HepG2 (cell line): ENCODE results near the gene NME1. TPM values are rescaled to one million over a fixed set of nuclear protein-coding genes. Genes with fewer than 3 reads are reported as not detected.
"Not testable (repeated sequence)": the region's sequence is repeated elsewhere in the genome, so short reads cannot be mapped to it uniquely, and the experiment has no call there.

Experiments
- ATAC-seq: fragments of 200-7000 bp; cut with Tn5 transposase; 3 replicates; pipeline ENCODE4 v1.9.1; 2020; ENCODE audit warnings: mild to moderate bottlenecking, moderate library complexity
- BruUV-seq: library from RNA; stranded (reverse); fragments of 400-500 nt; replicated peaks from 2 replicates; lab custom pipeline; 2021; lab: Mats Ljungman, UMichigan
- CTCF ChIA-PET: fragments of 300-600 bp; formaldehyde crosslinking; extraction: SDS; loops from one replicate; lab custom pipeline; 2021; ENCODE audit warnings: low total read pairs, inconsistent platforms, low intra/inter-chr PET ratio; lab: Yijun Ruan, JAX
- POLR2A ChIA-PET: fragments of 350-600 bp; sonication (Branson Sonifier 250); formaldehyde crosslinking; loops from one replicate; lab custom pipeline; 2020; ENCODE audit warnings: antibody characterized with exemption, inconsistent platforms; lab: Yijun Ruan, JAX
- DNase-seq: peaks from one replicate; pipeline ENCODE4 v3.0.0-alpha.2; 2015; ENCODE audit warnings: low spot score
- FAIRE-seq: peaks from 3 replicates; lab custom pipeline; 2011; peaks lifted over from hg19 to GRCh38; lab: Jason Lieb, UNC
- H2AFZ ChIP-seq: one replicate; pipeline ENCODE4 v1.6.1; 2011; ENCODE audit warnings: low read length, inconsistent platforms
- H3K27ac ChIP-seq: fragments of 300-600 bp; 3 replicates; pipeline ENCODE4 v1.8.0; 2011; ENCODE audit warnings: mixed run types, mild to moderate bottlenecking, mixed read lengths, low read length, inconsistent platforms; ENCODE audit not compliant: insufficient read depth; ENCODE audit errors: extremely low read length
- H3K27me3 ChIP-seq, 2 experiments: fragments of 200-600 bp in 1 of 2; 2 replicates in 1 of 2; 3 replicates in 1 of 2; pipeline versions ENCODE4 v1.6.0 to v1.8.0; 2011; ENCODE audit warnings: low read length in 2 of 2, mild to moderate bottlenecking in 2 of 2, moderate library complexity in 2 of 2, inconsistent platforms in 1 of 2; ENCODE audit not compliant: insufficient read depth in 2 of 2, control insufficient read depth in 1 of 2
- H3K36me3 ChIP-seq, 2 experiments: fragments of 200-600 bp in 1 of 2; replicated peaks in 1 of 2; 2 replicates in 1 of 2; 3 replicates in 1 of 2; pipeline versions ENCODE4 v1.5.1 to v1.8.0; 2011; ENCODE audit warnings: low read length in 2 of 2, inconsistent platforms in 1 of 2; ENCODE audit not compliant: insufficient read depth in 2 of 2, control insufficient read depth in 1 of 2
- H3K4me1 ChIP-seq: 2 replicates; pipeline ENCODE4 v1.5.1; 2012; ENCODE audit warnings: low read length, inconsistent platforms; ENCODE audit not compliant: insufficient read depth
- H3K4me2 ChIP-seq: 2 replicates; pipeline ENCODE4 v1.6.0; 2011; ENCODE audit warnings: low read depth, low read length, inconsistent platforms
- H3K4me3 ChIP-seq, 3 experiments: fragments of 200-600 bp in 1 of 3; sonication (generic), shearing (Covaris generic) in 1 of 3; replicated peaks in 1 of 3; 2 replicates each; pipeline ENCODE4 v1.5.1; 2011 to 2016; ENCODE audit warnings: low read length in 3 of 3, inconsistent platforms in 2 of 3, low read depth in 2 of 3, mild to moderate bottlenecking in 2 of 3, control low read depth in 1 of 3, mixed read lengths in 1 of 3; ENCODE audit not compliant: insufficient read depth in 1 of 3
- H3K79me2 ChIP-seq: one replicate; pipeline ENCODE4 v1.6.1; 2011; ENCODE audit warnings: low read length, inconsistent platforms; ENCODE audit not compliant: insufficient read depth
- H3K9ac ChIP-seq: 2 replicates; pipeline ENCODE4 v1.6.0; 2011; ENCODE audit warnings: mild to moderate bottlenecking, low read depth, low read length, inconsistent platforms; ENCODE audit not compliant: insufficient read depth
- H3K9me3 ChIP-seq: 2 replicates; pipeline ENCODE4 v1.5.1; 2012; ENCODE audit warnings: mild to moderate bottlenecking, low read length
- H4K20me1 ChIP-seq: 2 replicates; pipeline ENCODE4 v1.6.0; 2011; ENCODE audit warnings: inconsistent platforms, mild to moderate bottlenecking, low read length, moderate library complexity; ENCODE audit not compliant: insufficient read depth
- FOSL2 ChIP-seq: sonication (generic); formaldehyde crosslinking; IDR thresholded peaks from 2 replicates; pipeline ENCODE4 v1.4.0; 2020; ENCODE audit warnings: missing genetic modification reagents
- FOXK1 ChIP-seq: sonication (generic); formaldehyde crosslinking; IDR thresholded peaks from 2 replicates; pipeline ENCODE4 v1.4.0; 2020; ENCODE audit warnings: low read depth, missing genetic modification reagents, borderline replicate concordance
- HDAC1 ChIP-seq: sonication (generic); formaldehyde crosslinking; IDR thresholded peaks from 2 replicates; pipeline ENCODE4 v1.5.1; 2020; ENCODE audit warnings: mild to moderate bottlenecking, missing genetic modification reagents
- NCOA2 ChIP-seq: sonication (generic); formaldehyde crosslinking; IDR thresholded peaks from 2 replicates; pipeline ENCODE4 v1.8.0; 2022; ENCODE audit warnings: inconsistent platforms
- PHF21A ChIP-seq: sonication (generic); formaldehyde crosslinking; IDR thresholded peaks from 2 replicates; pipeline ENCODE4 v1.5.0; 2020; ENCODE audit warnings: mild to moderate bottlenecking, missing genetic modification reagents
- RCOR2 ChIP-seq: IDR thresholded peaks from 2 replicates; pipeline ENCODE4 v1.6.1; 2016; ENCODE audit warnings: missing biosample characterization, missing genetic modification reagents
- ZMYM3 ChIP-seq: sonication (generic); formaldehyde crosslinking; IDR thresholded peaks from 2 replicates; pipeline ENCODE4 v1.5.1; 2020; ENCODE audit warnings: mild to moderate bottlenecking, missing genetic modification reagents
- ZNF292 ChIP-seq: sonication (generic); formaldehyde crosslinking; IDR thresholded peaks from 2 replicates; pipeline ENCODE4 v1.8.1; 2022; ENCODE audit warnings: mild to moderate bottlenecking, low read depth, missing genetic modification reagents, borderline replicate concordance
- ZNF558 ChIP-seq: sonication (generic); formaldehyde crosslinking; IDR thresholded peaks from 2 replicates; pipeline ENCODE4 v1.9.0; 2022; ENCODE audit warnings: mild to moderate bottlenecking, missing genetic modification reagents, borderline replicate concordance
- WGBS: methylation state at CpG from one replicate; pipeline ENCODE4 v1.1.6; 2017; ENCODE audit warnings: low lambda C conversion rate; 5-methylcytosine and 5-hydroxymethylcytosine counted together
- in situ Hi-C: cut with HindIII; loops from 2 replicates; pipeline ENCODE4 v1.10.0; 2017; ENCODE audit warnings: low pct_unique_long_range_greater_than_20kb; ENCODE audit not compliant: extremely low pct_ligation_motif_present
- intact Hi-C: fragments of 100-400 bp; cut with micrococcal nuclease; formaldehyde crosslinking; loops from one replicate; pipeline ENCODE4 v1.10.0; 2022; ENCODE audit not compliant: unreplicated experiment
- polyA plus RNA-seq, 8 experiments: library from polyadenylated mRNA; depleted of rRNA in 3 of 8; stranded (reverse) in 7 of 8; unstranded in 1 of 8; fragments of >200 nt; fragmentation: Illumina TruSeq in 4 of 8; extraction: Trizol in 4 of 8; gene quantifications; 2 replicates each; pipeline versions ENCODE4 v1.2.1 to v1.2.3, GENCODE V29; 2011 to 2016; ENCODE audit warnings: low read depth in 4 of 8, missing spikeins in 1 of 8, mixed read lengths in 1 of 8; ENCODE audit not compliant: insufficient read depth in 1 of 8
- total RNA-seq, 5 experiments: library from RNA; depleted of rRNA; stranded (reverse); fragments of >200 nt; fragmentation: Illumina TruSeq; extraction: Trizol; gene quantifications; 2 replicates each; pipeline ENCODE4 v1.2.3, GENCODE V29; 2016; ENCODE audit warnings: low read depth in 1 of 5

NME1 gene
- total and polyA plus RNA-seq, 2 of the 13 experiments (the other 11 are each of a cell fraction or from before 2014, with no cell fraction given): 295 to 516 TPM

- in situ Hi-C loops, DNase-seq, BruUV-seq, FAIRE-seq, ATAC-seq, H3K36me3 ChIP-seq, H3K9me3 ChIP-seq, H3K27me3 ChIP-seq: not testable (repeated sequence)
- intact Hi-C loops: loop anchor here (1.0 kb wide), 1 partner anchor 31 kb away; the partner anchor contains the start of gene NME1
- Histone ChIP-seq H3K4me2 (peak overlapping the region; percentile 95), H3K79me2 (peaks cover 26% of the 10 kb centered on the region), H3K9ac (peak overlapping the region; percentile 87)
- 0 out of 2 replicates have a peak, but pooled peaks have one; percentile 37 for TF ChIP-seq ZMYM3 (CRISPR knock-in tag)
- TF ChIP-seq ZNF292 (CRISPR knock-in tag): 0 out of 2 replicates have a peak, but pooled peaks have one; percentile 14
- 0 out of 2 replicates have a peak, but pooled peaks have one; percentile 19 for TF ChIP-seq HDAC1 (CRISPR knock-in tag)
- peak; percentile 70 for TF ChIP-seq FOSL2 (CRISPR knock-in tag)
- TF ChIP-seq PHF21A: peak; percentile 48; the same call in 1 of the 2 replicates
- 0 out of 2 replicates have a peak, but pooled peaks have one; percentile 33 for TF ChIP-seq RCOR2
- 0 out of 2 replicates have a peak, but pooled peaks have one; percentile 27 for TF ChIP-seq NCOA2 (CRISPR knock-in tag)
- TF ChIP-seq ZNF558 (CRISPR knock-in tag): 0 out of 2 replicates have a peak, but pooled peaks have one; percentile 48
- TF ChIP-seq FOXK1 (CRISPR knock-in tag): 0 out of 2 replicates have a peak, but pooled peaks have one; percentile 3
- TF ChIP-seq, all 625 proteins: peak for 9; not testable (repeated sequence) for 616
- POLR2A ChIA-PET: interaction anchor here (1.5 to 2.7 kb wide), 4 partner anchors 11 to 256 kb away, joined by 5 to 39 read pairs (median 10); partner anchors contain the start of genes NME1, NME2 and TOB1
- Histone ChIP-seq H3K4me1 (peaks cover 65% of the 10 kb centered on the region), H4K20me1 (peaks cover 19% of the 10 kb centered on the region), H3K27ac (peak overlapping the region; percentile 90), H2AFZ (peak overlapping the region; percentile 87), H3K4me3 (peak overlapping the region; percentile 81 to 91 (median 82))
- CTCF ChIA-PET: not testable (repeated sequence)
- 43% methylated on average over 10 of the region's 10 CpGs for WGBS
Observed at GRCh38 chr17:51122473-51123115, 30.8 kb upstream of the NME1 start.
